HFFc6 (cell line): ENCODE measurements around the gene COPS2. TPM values are rescaled to one million over a fixed set of nuclear protein-coding genes. Genes with fewer than 3 reads are reported as not detected.

Source experiments
- DNase-seq: peaks from one replicate; pipeline ENCODE4 v3.0.0-alpha.2; 2018
- H3K27ac Mint-ChIP-seq: 2 replicates; pipeline ENCODE4 v1.8.0; 2020; ENCODE audit warnings: mild to moderate bottlenecking, mixed read lengths
- H3K27me3 Mint-ChIP-seq: 2 replicates; pipeline ENCODE4 v1.8.0; 2021; ENCODE audit warnings: mild to moderate bottlenecking, moderate library complexity, mixed read lengths; ENCODE audit not compliant: insufficient read depth
- H3K36me3 Mint-ChIP-seq: 2 replicates; pipeline ENCODE4 v1.8.0; 2021; ENCODE audit warnings: low read depth, mixed read lengths
- H3K4me1 Mint-ChIP-seq: 2 replicates; pipeline ENCODE4 v1.8.0; 2020; ENCODE audit warnings: low read depth, mixed read lengths
- H3K4me3 Mint-ChIP-seq: 2 replicates; pipeline ENCODE4 v1.8.0; 2020; ENCODE audit warnings: mild to moderate bottlenecking, moderate library complexity, mixed read lengths
- H3K9me3 Mint-ChIP-seq: 2 replicates; pipeline ENCODE4 v1.8.0; 2020; ENCODE audit warnings: mild to moderate bottlenecking, mixed read lengths
- CTCF ChIP-seq: fragments of 200-600 bp; sonication (generic); IDR thresholded peaks from 2 replicates; pipeline ENCODE4 v1.5.0; 2021; ENCODE audit warnings: antibody characterized with exemption, mild to moderate bottlenecking
- total RNA-seq, 6 experiments: library from RNA; stranded (reverse); fragmentation: NEBNext Ultra II Directional; extraction: Animal tissue kit (Norgen Biotek cat#: 25700); gene quantifications; 2 replicates in 1 of 6; 3 replicates in 5 of 6; pipeline ENCODE4 v1.2.3, GENCODE V29; 2021

COPS2 gene
- total RNA-seq, 6 experiments from 2014 or later: 116 to 126 (median 122) TPM

DNA sequence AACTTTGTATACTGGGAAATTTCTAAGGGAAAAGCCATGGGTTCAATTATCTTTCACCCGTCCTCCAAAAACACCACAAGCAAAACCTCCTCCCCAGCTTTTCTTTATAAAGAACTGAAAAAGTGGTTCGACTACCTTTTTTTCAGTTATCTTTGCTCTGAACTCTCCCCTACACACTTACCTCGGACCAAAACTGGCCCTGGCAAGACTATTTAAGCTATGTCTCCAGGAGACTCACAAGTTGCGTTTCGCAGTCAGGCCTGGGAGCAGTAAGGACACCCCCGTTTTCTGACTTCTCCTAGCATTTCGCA lies 645 bp downstream of the COPS2 start:
- no peak for DNase-seq
- no peak for TF ChIP-seq CTCF
- Mint-ChIP-seq H3K36me3 (peaks cover 28% of the 10 kb centered on the region), H3K4me1 (peaks cover 58% of the 10 kb centered on the region), H3K9me3 (no peaks in the 10 kb centered on the region), H3K27me3 (peaks cover 2% of the 10 kb centered on the region), H3K27ac (peak overlapping the region; percentile 99), H3K4me3 (peak overlapping the region; percentile 100)

GRCh38 chr15:49154359-49154758 lies 1.0 kb downstream of the COPS2 start:
- Mint-ChIP-seq H3K27me3 (peaks cover 2% of the 10 kb centered on the region), H3K9me3 (no peaks in the 10 kb centered on the region), H3K4me3 (peak overlapping the region; percentile 100), H3K27ac (peak overlapping the region; percentile 99), H3K4me1 (peaks cover 59% of the 10 kb centered on the region), H3K36me3 (peaks cover 28% of the 10 kb centered on the region)
- TF ChIP-seq CTCF: no peak
- no peak for DNase-seq

DNA sequence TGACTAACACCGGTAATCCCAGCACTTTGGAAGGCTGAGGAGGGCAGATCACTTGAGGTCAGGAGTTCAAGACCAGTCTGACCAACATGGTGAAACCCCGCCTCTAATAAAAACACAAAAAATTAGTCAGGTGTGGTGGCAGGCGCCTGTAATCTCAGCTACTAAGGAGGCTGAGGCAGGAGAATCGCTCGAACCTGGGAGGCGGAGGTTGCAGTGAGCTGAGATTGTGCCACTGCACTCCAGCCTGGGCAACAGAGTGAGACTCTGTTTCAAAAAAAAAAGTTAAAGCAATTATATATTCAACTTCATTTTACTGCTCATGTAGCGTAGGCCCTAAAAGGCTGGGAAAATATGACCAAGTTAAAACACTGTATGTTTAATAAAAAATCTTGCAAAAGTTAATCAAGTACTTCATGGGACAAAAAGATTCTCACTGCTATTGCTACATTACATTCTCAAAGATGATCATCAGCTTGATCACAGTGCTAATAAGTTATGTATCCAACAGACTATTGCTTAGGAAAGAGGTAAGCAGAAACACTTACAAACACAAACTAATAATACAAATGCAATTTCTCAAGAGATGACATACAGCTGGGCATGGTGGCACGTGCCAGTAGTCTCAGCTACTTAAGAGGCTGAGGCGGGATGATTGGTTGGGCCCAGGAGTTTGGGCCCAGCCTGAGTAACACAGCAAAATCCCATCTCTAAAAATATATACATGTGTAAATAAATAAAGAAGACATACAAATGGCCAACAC lies 2.7 kb downstream of the COPS2 start:
- Mint-ChIP-seq H3K4me3 (peak overlapping the region; percentile 100), H3K36me3 (peaks cover 32% of the 10 kb centered on the region), H3K27me3 (peaks cover 2% of the 10 kb centered on the region), H3K4me1 (peaks cover 60% of the 10 kb centered on the region), H3K27ac (no peak overlapping the region), H3K9me3 (no peaks in the 10 kb centered on the region)
- TF ChIP-seq CTCF: no peak
- DNase-seq: no peak

GRCh38 chr15:49151831-49152230 lies 3.6 kb downstream of the COPS2 start:
- TF ChIP-seq CTCF: no peak
- no peaks in the 10 kb centered on the region for H3K9me3 Mint-ChIP-seq
- no peak for DNase-seq
- peaks cover 58% of the 10 kb centered on the region for H3K4me1 Mint-ChIP-seq
- H3K4me3 Mint-ChIP-seq: no peak overlapping the region
- peaks cover 32% of the 10 kb centered on the region for H3K36me3 Mint-ChIP-seq
- peaks cover 2% of the 10 kb centered on the region for H3K27me3 Mint-ChIP-seq
- H3K27ac Mint-ChIP-seq: no peak overlapping the region

DNA sequence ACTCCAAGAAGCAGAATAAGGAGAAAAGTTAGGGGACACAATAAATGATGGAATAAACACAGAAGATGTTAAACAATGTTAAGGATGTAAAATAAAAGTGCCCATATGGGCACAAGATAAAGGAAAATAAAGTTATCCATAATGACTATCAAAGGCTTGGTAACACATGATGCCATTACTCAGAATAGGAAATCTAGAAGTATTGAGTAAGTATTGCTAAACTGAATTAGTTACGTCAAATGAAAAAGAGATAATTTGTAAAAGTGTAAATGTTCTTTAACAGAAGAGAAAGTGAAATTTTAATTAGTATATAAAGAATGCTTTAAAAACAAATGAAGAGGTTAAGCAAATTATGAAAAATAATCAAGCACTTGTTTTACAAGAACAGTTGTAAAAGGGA lies 6.7 kb downstream of the COPS2 start:
- no peak for TF ChIP-seq CTCF
- H3K4me3 Mint-ChIP-seq: no peak overlapping the region
- H3K27ac Mint-ChIP-seq: peak overlapping the region; percentile 9; the same call in 1 of the 2 replicates
- DNase-seq: no peak
- H3K9me3 Mint-ChIP-seq: no peaks in the 10 kb centered on the region
- H3K36me3 Mint-ChIP-seq: peaks cover 14% of the 10 kb centered on the region
- no peaks in the 10 kb centered on the region for H3K27me3 Mint-ChIP-seq
- H3K4me1 Mint-ChIP-seq: peaks cover 66% of the 10 kb centered on the region
